GM18861 (cell line): ENCODE measurements around the gene AP4S1.
"Not testable (repeated sequence)": the region's sequence is repeated elsewhere in the genome, so short reads cannot be mapped to it uniquely, and the experiment has no call there.

Experiments
- ATAC-seq: cut with Tn5 transposase; IDR thresholded peaks from one replicate; pipeline ENCODE4 v1.9.1; 2021; ENCODE audit not compliant: unreplicated experiment

Gene AP4S1

DNA sequence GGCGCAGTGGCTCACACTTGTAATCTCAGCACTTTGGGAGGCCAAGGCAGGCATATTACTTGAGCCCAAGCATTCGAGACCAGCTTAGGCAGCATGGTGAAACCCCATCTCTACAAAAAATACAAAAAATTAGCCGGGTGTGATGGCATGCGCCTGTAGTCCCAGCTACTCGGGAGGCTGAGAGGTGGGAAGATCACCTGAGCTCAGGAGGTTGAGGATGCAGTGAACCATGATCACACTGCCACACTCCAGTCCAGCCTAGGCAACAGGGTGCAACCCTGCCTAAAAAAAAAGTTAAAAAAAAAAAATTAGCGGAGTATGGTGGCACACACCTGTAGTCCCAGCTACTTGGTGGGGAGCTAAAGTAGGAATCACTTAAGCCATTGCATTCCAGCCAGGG is 21.4 kb upstream of the AP4S1 start:
- not testable (repeated sequence) for ATAC-seq

- ATAC-seq: no peak
Observed at GRCh38 chr14:31006703-31007102, 18.7 kb upstream of the AP4S1 start.

GRCh38 chr14:31009836-31010574 is 15.4 kb upstream of the AP4S1 start:
- ATAC-seq: no peak

- ATAC-seq: no peak
Observed at GRCh38 chr14:31010935-31011334, 14.5 kb upstream of the AP4S1 start.

GRCh38 chr14:31013841-31014240 is 11.6 kb upstream of the AP4S1 start:
- no peak for ATAC-seq

GRCh38 chr14:31018057-31018645 is 7.3 kb upstream of the AP4S1 start:
- no peak for ATAC-seq

GRCh38 chr14:31020834-31021575 is 4.4 kb upstream of the AP4S1 start:
- no peak for ATAC-seq

- no peak for ATAC-seq
Observed at GRCh38 chr14:31021576-31021949, 3.9 kb upstream of the AP4S1 start.

- no peak for ATAC-seq
Observed at GRCh38 chr14:31022386-31022785, 3.1 kb upstream of the AP4S1 start.

- no peak for ATAC-seq
Observed at GRCh38 chr14:31024010-31024480, 1.4 kb upstream of the AP4S1 start.

- no peak for ATAC-seq
Observed at GRCh38 chr14:31024577-31025366, 677 bp upstream of the AP4S1 start.

GRCh38 chr14:31026077-31026449 is 614 bp downstream of the AP4S1 start, which contains the start of gene STRN3:
Gene STRN3 (minus strand): TSS chr14:31026379. CDS start chr14:31026185, 194 bp downstream.
- no peak for ATAC-seq

DNA sequence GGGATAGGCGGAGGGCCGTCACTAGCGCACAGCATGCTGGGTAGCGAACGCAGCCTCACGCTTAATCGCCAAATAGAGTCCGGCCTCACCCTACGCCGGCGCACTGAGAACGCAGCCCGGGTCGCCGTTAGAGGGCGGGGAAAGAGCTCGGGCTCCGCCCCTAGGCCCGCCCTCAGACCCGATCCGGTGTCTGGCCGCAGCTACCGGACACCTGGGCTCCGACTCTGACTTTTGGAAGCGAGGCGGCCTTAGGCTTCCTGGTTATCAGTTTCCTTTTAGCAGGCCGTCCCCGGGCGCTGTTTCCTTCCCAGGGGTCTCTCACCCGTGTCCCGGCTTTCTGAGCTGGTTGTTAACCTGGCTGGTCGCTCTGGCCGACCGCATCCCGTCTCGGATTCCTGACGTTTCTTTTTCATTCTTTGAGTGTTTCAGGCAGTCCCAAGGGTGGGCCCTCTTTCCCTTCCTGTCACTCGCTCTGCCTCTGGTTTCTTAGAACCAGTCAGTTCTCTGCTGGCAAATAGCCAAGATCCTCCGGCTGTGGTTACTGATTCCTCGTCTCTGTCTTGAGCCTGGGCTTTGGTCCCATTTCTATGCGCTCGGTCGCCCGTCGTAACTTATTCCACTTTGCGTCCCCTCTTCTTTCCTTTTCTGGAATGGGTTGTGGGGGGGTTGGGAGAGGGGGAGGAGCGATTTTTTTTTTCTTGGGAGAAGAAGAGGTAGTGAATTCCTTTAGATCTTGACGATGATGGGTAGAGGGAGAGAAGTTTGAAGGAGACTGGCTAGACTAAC is 1.2 kb downstream of the AP4S1 start:
- ATAC-seq: peak; percentile 83

- ATAC-seq: no peak
Observed at GRCh38 chr14:31027847-31028246, 2.4 kb downstream of the AP4S1 start.

- no peak for ATAC-seq
Observed at GRCh38 chr14:31029016-31029970, 3.8 kb downstream of the AP4S1 start.

DNA sequence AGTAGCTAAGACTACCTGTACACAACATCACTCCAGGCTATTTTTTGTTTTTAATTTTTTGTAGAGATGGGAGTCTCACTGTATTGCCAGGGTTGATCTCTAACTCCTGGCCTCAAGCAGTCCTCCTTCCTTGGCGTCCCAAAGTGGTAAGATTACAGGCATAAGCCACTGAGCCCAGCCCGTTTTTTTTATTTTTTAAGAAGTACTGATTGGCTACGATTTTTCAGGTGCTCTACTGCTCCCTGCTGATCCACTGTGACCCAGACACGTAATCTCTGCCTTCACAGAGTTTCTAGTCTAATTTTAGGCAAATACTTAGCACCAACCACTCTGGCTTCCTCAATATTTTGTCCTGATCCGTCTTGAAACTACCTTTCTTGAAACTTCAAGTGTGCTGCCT is 5.0 kb downstream of the AP4S1 start:
- no peak for ATAC-seq

DNA sequence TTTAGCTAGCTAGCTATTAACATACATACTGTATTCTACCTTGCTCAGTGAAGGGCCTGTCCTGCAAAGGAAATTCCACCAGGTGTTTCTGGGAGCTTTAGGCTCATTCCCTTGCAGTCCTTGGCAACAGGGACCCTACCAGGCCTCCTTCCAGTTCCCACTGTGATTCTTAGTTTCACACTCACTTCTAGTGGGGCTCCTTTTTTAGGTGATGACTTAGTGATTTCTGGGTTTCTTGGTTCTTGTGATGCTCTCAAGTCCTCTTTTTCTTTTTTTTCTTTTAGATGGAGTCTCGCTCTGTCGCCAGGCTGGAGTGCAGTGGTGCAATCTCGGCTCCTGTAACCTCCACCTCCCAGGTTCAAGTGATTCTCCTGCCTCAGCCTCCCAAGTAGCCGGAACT is 11.1 kb downstream of the AP4S1 start:
- no peak for ATAC-seq

DNA sequence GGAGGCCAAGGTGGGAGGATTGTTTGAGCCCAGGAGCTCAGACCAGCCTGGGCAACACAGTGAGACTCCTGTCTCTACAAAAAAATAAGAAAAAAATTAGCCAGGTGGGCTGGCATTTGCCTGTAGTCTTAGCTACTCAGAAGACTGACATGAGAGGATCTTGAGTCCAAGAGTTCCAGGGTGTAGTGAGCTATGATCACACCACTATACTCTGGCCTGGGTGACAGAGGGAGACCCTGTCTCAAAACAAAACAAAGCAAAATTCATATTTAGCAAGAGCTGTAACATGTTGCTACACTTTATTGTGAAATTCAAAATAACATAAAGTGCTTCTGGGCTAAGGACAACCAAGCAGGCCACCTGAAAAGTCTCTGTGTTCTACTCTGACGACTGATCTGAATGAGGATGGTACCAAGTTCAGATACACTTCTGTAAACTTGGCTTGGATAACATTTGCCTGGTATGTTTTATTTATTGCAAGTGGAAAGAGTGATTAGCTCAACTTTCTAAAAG is 12.3 kb downstream of the AP4S1 start:
- no peak for ATAC-seq

- no peak for ATAC-seq
Observed at GRCh38 chr14:31038521-31039166, 13.2 kb downstream of the AP4S1 start.
